DMS79 treated with DMSO at 0.1 percent for 48 hours (cell line): Measurements from ENCODE around the gene CCDC174.
"Not testable (repeated sequence)": the region's sequence is repeated elsewhere in the genome, so short reads cannot be mapped to it uniquely, and the experiment has no call there.

Source experiments
- DNase-seq: peaks from one replicate; lab custom pipeline; 2025; lab: John Stamatoyannopoulos, UW

Gene CCDC174

DNA sequence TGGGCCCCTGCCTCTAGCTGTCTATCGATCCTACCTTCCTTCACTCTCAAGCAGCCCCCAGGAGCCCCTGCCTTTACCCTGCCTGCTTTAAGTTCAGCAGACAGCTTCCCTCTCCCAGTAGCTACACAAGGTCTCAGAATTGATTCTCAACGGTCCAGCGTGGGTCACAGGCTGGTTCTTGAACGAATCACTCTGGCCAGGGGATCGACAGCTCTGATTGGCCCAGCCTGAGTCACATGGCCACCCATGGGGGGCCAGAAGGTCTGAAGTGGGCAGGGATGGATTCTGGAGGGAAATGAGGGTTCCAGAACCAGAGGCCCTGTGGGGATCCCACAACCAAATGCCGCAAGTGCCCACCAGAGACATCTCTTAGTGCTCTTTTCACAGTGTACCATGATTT lies 23.7 kb upstream of the CCDC174 start:
- no peak for DNase-seq

DNA sequence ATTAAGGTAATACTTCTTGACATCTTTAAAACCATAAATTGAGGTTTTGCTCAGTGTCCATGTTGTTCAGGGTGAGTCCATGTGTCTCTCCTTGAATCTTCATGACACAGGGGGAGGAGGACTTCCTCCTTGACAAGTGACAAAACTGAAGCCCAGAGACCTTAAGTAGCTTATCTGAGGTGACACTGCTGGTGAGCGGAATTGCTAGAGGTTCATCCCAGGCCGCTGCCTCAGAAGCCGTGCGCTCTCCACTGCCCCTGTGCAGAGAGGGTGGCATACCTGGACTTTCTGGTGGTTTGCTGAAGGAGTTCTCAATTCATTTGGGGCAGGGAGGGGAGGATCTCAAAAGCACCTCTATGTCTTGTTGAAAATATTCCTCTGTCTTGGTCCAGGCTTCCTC lies 23.2 kb upstream of the CCDC174 start:
- DNase-seq, result no peak

DNA sequence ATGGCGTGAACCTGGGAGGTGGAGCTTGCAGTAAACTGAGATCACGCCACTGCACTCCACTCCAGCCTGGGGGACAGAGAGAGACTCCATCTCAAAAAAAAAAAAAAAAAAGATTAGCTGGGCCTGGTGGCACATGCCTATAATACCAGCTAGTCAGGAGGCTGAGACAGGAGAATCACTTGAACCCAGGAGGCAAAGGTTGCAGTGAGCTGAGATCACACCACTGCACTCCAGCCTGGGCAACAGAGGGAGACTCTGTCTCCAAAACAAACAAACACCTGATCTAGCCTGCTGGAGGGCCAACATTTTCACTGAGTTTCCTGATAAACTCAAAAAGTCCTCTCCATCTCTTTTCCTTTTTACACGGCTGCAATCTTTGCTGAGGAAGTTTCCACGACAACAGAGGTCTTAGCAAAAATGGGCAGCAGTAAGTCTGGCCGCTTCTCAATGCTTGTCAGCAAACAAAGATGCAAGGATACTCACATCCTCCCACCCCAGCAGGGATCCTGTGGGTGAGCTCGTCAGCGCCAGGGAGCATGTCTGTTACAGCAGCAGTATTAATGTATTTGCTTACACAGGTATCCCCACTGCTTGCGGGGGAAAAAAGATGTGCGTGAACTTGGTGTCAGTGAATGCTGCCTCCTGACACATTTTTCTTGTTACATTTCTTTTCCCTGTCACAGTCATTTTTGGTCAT lies 21.0 kb upstream of the CCDC174 start:
- no peak for DNase-seq

DNA sequence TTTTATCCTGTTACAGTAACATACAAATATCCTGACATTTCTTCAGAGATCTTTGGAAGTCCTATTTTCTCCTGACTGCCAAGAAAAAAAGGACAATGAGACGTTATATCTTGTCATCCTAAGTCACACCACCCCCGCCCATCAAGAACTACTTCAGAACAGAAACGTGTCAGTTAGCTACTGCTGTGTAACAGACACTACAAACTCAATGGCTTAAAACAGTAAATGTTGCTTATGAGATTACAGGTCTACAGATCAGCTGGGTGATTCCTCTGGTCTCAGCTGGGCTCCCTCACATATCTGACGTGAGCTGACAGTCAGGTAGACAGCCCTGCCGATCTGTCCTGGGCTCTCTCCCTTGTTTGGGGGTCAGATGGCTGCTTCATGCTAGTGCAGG lies 20.5 kb upstream of the CCDC174 start:
- no peak for DNase-seq

DNA sequence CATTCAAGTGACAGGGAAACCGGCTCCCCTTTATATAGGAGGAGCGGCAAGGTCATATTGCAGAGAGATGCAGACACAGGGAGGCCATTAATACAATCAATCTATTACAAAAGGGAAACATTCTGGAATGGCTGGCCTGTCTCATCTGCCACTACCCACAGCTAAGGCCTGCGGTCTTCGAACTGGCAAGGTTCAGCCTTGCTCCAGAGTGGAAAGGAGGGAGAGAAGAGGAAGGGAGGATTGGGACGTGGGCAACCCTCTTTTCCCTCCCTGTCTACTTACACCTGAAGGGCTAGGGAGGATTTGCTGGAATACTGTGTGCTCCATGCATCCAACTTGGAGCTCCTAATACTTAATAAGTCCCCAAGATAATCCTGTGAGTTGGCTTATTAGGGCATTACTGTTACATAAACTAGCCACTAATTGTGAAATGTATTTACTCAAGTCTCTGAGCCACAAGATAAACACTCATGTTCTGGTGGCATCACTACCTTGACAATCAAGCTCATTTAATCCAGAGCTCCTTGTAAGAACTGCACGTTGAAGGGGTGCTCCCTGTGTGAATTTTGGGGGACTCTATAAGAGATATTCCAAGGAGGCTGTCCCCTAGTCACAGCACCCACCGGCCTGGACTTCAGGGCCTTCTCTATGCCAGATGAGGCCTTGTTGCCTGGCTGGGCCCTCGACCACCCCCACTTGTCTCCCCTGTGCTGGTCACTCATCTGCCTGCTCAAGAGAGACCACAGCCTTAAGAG lies 19.7 kb upstream of the CCDC174 start:
- no peak for DNase-seq

DNA sequence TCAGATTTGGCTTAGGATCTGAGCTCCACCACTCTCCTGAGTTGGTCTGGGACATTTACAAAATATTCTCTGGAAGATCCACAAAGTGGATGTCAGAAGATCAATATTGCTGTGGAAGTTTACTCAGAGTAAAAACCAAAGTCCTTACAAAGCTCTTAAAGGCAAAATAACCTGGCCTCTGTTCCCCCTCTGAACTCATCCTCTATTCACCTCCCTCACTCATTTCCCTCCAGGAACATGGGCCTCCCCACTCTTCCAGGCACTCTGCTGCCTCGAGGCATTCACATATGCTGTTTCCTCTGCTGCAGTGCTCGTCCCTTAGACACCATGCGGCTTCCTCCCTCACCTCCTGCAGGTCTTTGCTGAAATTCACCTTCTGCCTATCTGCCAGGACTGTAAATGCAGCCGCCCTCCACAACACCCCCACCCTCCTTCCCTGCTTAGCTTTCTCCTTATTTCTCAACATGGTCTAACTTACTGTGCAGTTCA lies 19.1 kb upstream of the CCDC174 start:
- no peak for DNase-seq

DNA sequence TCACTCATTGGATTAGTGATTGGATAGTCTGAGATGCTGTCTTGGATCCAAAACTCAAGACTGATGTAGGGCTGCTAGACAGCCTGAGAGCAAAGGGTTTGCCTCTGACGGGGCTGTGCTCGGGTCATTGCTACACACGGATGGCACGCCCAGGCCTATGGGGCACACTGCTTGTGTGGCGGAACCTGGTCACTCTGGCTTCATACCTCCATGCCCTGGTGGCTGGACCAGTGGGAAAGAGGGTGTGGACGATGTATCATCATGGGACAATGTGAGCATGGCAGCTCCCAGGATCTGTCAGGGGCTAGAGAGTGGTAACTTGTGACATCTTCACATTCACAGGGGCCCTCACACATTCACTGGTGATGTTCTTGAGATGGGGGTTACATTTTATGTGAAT lies 18.1 kb upstream of the CCDC174 start:
- DNase-seq, result no peak

DNA sequence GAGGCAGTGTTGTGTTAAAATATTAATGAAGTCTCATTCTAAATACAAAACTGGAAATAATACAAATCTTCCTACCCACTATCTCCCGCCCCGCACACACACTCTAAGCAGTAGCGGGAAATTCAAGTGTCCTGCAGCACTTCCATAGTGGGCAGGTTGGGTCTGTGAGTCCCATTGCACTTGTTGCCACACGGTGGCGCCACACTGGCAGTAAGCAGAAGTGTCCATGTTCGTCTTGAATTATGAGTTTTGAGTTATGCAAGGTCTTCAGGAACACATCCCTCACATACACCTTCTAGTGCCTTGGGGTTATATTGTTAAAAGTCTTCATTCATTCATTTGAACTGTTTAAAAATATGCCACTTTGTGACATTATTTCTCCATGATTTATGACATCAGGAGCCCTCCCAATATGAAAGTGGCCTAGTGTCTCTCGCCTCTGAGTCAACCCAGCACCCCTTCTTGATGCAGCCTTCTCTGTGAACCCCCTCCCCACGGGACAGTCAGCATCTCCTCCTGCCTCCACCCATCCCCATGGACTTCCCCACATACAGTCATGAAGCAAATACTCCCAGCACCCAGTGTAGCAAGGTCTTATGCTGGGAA lies 17.6 kb upstream of the CCDC174 start:
- no peak for DNase-seq

DNA sequence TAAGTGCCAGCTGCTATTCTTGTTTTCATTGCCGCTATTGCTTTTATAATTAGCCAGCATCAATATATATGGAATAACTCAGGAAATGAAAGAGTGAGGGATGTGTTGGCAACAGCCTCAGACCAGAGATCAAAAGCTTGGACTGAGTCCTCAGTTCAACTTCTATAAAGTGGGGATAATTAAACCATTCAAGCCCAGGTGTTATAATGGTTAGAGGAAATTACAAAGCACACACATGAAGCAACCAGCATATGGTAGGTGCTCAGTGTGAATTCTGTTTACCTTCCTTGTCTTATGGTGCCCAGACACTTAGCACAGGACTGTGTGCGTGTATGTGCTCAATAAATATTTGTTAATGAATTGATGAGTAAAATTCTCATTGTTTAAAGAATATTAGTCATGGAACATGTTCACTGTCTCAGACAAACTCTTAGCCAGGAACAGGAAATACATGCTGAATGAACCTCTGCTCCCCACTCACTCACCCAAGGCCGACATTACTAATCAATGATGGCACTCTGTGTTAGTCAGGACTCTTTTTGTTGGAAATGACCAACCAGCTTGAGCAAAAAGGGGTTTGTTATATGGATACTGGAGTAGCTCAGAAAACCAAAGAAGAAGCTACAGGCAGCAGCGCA lies 16.7 kb upstream of the CCDC174 start:
- DNase-seq, result no peak

DNA sequence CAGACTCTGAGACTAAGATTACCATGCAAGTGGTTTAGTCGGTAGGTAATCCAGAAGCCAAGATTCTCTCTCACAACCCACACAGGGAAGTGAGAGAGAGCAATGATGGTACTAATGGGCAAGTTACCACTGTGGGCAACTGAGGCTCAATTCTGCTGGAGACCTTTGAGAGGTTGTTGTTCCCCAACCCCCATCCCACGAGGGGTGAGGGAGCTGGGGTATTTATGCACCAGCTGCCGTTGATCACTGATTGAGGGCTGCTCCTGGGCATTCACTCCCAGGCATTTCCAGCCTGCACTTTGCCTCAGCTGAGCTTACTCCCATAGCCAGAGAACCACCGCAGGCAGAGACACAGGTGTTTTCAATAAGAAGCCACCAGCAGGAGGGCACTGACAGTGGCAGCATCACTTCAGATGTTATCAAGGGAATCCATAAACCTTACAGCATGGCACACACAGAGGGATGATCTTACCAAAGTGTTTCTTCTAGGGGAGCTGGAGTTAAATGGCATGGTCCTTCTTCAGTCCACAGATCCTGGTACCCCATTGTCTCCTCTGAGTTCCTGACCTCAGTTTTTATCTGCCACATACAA lies 15.0 kb upstream of the CCDC174 start:
- no peak for DNase-seq

DNA sequence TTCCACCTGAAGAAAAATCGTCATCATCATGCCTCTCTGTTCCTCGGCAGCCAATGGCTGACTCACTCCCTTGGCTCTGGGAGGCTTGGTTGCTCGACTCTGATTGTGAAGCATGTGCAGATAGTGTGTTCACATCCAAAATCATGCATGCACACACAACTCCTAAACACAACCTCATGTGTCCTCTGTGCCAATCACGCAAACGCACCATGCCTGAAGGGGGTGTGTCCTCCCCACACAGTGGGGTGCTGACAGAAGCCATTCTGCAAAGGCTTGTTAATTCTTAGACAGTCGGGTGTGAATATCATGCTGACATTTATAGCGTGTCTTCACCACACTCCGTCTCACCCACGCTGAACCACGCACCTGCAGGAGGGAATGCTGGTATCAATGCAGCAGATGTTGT lies 11.4 kb upstream of the CCDC174 start:
- DNase-seq, result no peak

DNA sequence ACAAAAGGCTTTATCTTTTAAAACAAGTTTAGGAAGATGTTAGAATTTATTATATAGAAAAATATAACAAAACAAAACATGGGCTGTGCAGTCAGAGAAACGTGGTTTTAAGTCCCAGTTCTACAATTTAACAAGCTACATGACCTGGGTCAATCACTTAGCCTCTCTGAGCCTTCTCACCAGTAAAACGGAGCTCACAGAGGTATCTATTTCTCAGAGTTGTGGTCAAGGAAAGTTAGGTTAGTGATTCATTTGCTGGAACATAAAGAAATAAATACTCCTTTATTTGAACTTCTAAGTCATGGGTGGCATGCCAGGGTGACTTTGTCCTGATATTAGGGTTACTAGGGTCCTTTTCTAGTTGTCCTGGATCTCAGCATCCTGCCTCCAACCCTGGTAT lies 10.8 kb upstream of the CCDC174 start:
- no peak for DNase-seq

DNA sequence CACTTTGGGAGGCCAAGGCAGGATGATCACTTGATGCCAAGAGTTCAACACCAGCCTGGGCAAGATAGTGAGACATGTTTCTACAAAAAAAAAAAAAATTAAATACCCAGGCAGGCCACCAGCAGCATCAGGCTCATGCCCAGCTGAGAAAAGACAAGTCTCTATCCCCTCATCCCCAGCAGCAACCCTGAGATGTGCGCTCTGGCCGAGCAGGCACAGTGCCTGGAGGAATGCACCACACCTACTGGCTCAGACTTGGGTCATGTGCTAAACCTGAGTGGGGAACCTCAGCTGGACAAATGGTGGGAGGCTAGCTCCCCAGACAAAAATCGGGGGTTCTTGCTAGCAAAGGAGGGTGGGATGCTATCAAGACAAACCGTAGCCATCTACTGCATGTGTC lies 10.2 kb upstream of the CCDC174 start:
- DNase-seq, result no peak

DNA sequence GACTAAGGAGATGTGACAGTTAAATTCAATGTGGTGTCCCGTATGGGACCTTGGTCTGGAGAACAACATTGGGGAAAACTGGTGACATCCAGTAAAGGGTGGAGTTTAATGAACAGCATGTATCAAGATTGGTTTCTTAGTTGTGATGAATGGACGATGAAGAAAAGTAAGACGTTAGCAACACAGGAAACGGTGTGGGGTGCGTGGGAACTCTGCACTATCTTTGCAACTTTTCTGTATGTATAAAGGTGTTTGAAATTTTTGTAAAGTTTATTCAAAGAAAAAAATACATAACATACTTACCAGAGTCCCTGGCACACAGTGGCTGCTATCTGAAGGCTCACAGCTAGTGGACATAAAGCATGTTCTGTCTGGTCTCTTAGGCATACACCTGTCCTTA lies 6.1 kb upstream of the CCDC174 start:
- no peak for DNase-seq

DNA sequence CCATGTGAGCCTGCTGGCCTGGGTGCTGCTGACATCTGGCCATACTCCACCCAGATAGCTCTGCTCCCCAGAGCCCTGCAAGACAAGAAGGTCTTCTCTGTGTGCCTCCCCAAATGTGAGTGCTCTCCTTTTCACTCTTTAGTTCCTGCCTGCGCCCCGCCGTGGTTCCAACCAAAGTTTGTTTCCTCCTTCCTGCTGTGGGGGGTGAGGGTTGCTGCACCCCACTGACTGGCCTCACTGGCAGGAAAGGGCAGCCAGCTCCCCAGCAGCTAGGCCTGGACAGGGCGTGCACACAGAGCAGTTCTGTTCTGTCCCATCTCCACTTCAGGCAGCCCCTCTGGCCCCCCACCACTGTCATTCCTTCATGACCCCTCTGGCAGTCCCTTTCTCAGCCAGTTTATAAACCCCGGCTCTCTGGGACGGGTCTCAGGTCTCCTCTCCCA lies 5.4 kb upstream of the CCDC174 start:
- DNase-seq, result no peak

DNA sequence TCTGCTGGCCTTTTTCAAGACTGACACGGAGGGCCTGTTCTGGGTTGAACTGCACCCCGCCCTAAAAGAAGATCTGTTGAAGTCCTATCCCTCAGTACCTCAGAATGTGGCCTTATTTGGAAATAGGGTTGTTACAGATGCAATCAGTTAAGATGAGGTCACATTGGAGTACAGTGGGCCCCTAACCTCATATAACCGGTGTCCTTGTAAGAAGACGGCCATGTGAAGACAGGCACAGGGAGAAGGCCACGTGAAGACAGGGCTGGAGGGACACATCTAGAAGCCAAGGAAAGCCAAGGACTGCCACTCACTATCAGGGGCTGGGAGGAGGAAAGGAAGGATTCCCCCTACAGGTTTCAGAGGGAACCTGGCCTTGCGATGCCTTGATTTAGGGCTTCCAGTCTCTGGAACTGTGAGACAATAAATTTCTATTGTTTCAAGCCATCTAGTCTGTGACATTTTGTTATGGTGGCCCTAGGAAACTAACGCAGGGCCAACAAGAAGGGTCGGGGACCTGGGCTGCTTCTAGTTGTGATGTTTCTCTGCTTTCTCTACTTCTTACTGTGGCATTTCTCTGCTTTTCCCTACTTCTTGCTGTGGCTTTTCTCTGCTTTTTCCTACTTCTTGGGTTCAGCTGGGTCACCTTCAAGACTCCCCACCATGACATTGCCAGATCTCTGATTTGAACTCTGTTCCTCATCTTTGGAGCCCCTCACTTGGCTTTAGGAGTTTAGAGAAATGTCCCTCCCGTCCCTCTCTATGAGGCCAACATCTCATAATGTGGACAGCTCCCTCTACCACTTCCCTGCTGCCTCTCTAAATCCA lies 4.8 kb upstream of the CCDC174 start:
- no peak for DNase-seq

DNA sequence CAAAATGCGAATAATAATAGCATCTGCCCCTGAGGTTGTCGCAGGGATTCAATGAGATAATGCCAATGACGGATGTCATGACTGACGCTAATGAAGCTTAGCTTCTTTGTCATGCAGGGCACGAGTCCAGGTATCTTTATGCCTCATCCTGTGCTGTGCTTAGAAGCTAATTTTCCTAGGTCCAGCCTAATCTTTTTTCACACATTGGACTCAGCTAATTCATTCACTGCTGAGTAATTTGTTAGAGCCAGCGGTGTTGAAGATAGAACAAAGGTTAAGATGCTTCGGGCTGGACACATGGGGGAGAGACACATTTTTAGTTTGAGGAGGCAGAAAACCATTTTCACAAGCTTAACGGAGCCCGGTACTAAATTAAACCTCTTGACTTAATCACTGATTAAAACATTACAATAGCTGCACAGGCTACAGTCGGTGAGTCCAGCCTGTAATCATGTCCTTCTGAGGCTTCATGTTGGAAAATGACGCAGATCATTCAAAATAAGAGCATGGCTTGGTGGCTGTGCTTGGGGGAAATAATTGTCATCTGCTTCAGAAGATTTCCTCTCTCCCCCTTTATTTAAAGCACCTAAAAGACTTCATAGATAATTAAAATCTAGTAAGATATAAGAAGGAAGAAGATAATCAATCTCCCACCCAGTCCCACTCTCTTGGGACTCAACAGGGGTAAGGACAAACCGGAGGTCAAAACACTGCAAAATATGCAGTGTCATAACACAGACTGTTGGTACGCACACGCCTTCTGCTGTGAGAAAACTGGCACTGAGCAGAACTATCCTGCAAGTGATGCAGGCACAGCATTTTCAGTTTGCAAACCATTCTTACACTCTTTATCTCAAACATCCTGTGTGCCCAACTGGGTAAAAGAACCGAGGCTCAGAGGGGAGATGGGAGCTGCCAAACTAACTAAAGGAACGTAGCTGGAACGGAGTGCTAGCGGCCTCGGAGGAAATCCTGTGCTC lies 3.3 kb upstream of the CCDC174 start:
- DNase-seq, result no peak

DNA sequence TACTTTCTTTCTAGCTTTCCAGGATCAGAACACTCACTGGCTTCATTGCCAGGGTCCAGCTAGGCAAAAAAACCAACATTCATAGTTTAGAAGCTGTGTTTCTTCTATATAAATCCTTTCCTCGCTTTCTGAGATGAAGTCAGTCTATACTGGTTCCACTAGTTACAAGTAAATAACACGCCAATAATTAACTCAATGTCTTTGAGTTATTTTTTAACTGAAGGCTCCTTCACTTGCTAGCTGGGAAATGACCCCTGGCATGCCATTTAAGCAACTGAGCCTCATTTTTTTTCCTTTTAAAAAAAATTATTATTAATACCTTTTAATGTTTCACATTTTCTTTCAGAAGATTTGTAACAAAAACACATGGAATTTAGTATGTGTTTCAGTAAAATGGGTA lies 2.1 kb upstream of the CCDC174 start:
- no peak for DNase-seq

DNA sequence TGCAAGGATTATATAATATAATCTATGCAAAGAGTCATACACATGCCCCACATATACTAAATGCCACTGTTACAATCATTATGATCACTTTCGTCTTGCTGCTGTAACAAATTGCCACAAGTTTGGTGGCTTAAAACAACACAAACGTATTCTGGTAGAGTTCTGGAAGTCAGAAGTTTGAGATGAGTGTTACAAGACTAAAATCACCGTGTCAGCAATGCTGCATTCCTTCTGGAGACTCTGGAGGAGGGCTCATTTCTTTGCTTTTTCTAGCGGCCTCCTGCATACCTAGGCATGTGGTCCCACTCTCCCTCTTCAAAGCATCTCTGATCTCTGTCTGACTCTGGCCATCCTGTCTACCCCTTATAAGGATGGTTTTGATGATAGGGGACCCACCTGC lies 1.4 kb upstream of the CCDC174 start:
- no peak for DNase-seq

DNA sequence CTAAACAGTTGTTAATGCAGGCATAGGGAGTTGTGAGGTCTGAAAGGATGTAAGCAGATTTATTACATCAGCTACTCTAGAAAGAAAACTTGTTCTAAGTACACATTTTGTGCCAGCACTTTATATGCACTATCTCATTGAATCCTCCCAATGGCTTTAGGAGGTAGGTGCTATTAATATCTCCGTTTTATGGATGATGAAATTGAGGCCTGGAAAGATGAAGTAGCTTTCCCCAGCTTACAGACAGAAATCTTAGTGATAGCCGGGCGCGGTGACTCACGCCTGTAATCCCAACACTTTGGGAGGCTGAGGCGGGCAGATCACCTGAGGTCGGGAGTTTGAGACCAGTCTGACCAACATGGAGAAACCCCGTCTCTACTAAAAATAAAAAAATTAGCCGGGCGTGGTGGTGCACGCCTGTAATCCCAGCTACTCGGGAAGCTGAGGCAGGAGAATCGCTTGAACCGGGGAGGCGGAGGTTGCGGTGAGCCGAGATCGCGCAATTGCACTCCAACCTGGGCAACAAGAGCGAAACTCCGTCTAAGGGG lies 872 bp downstream of the CCDC174 start:
- not testable (repeated sequence) for DNase-seq
